BE2C (cell line): ENCODE results near the gene ANKS6.

ENCODE experiments used
- DNase-seq: peaks from one replicate; pipeline ENCODE4 v3.0.0-alpha.2; 2020
- H3K27me3 ChIP-seq: fragments of 250-450 bp; sonication (Bioruptor Pico); 2 replicates; pipeline ENCODE4 v1.5.1; 2020; ENCODE audit warnings: mild to moderate bottlenecking
- H3K36me3 ChIP-seq: fragments of 250-450 bp; sonication (Bioruptor Pico); 2 replicates; pipeline ENCODE4 v1.5.1; 2020; ENCODE audit warnings: mild to moderate bottlenecking
- H3K4me1 ChIP-seq: fragments of 250-450 bp; sonication (Bioruptor Pico); 2 replicates; pipeline ENCODE4 v1.5.1; 2020
- H3K4me3 ChIP-seq: 2 replicates; pipeline ENCODE4 v1.5.1; 2011; ENCODE audit warnings: low read depth, low read length
- H3K9me3 ChIP-seq: fragments of 250-450 bp; sonication (Bioruptor Pico); 2 replicates; pipeline ENCODE4 v1.5.1; 2020
- CTCF ChIP-seq: IDR thresholded peaks from 2 replicates; pipeline ENCODE4 v1.5.1; 2012; ENCODE audit warnings: mild to moderate bottlenecking, low read depth, low read length

Gene ANKS6

GRCh38 chr9:98787766-98788335 is 8.5 kb downstream of the ANKS6 start:
- Histone ChIP-seq H3K9me3 (no peaks in the 10 kb centered on the region), H3K36me3 (peaks cover 4% of the 10 kb centered on the region; the same call in 1 of the 2 replicates), H3K4me1 (no peaks in the 10 kb centered on the region), H3K27me3 (no peaks in the 10 kb centered on the region), H3K4me3 (no peak overlapping the region)
- no peak for TF ChIP-seq CTCF
- DNase-seq, result no peak

GRCh38 chr9:98786750-98787510 is 9.4 kb downstream of the ANKS6 start:
- Histone ChIP-seq H3K4me1 (no peaks in the 10 kb centered on the region), H3K4me3 (no peak overlapping the region), H3K27me3 (no peaks in the 10 kb centered on the region), H3K36me3 (peaks cover 4% of the 10 kb centered on the region; the same call in 1 of the 2 replicates), H3K9me3 (no peaks in the 10 kb centered on the region)
- no peak for DNase-seq
- no peak for TF ChIP-seq CTCF

GRCh38 chr9:98784831-98785806 is 11.2 kb downstream of the ANKS6 start:
- H3K36me3 ChIP-seq, result peaks cover 4% of the 10 kb centered on the region; the same call in 1 of the 2 replicates
- no peak for TF ChIP-seq CTCF
- no peaks in the 10 kb centered on the region for H3K4me1 ChIP-seq
- H3K27me3 ChIP-seq, result no peaks in the 10 kb centered on the region
- H3K4me3 ChIP-seq, result no peak overlapping the region
- no peak for DNase-seq
- H3K9me3 ChIP-seq, result no peaks in the 10 kb centered on the region

GRCh38 chr9:98783518-98784226 is 12.7 kb downstream of the ANKS6 start:
- no peaks in the 10 kb centered on the region for H3K9me3 ChIP-seq
- no peak for TF ChIP-seq CTCF
- no peaks in the 10 kb centered on the region for H3K27me3 ChIP-seq
- H3K4me1 ChIP-seq, result no peaks in the 10 kb centered on the region
- no peak for DNase-seq
- H3K36me3 ChIP-seq, result no peaks in the 10 kb centered on the region
- no peak overlapping the region for H3K4me3 ChIP-seq

GRCh38 chr9:98781588-98782383 is 14.6 kb downstream of the ANKS6 start:
- H3K4me1 ChIP-seq, result no peaks in the 10 kb centered on the region
- TF ChIP-seq CTCF, result no peak
- no peaks in the 10 kb centered on the region for H3K9me3 ChIP-seq
- no peaks in the 10 kb centered on the region for H3K27me3 ChIP-seq
- no peak for DNase-seq
- no peak overlapping the region for H3K4me3 ChIP-seq
- H3K36me3 ChIP-seq, result no peaks in the 10 kb centered on the region
